Prostate gland (tissue), 2 donors: ENCODE results near the gene CACNA1E.

Experiments used
- CTCF ChIP-seq, 4 experiments: fragments of 200-600 bp in 2 of 4; fragments of 450-650 bp in 2 of 4; sonication (generic) in 2 of 4; IDR thresholded peaks; 1 replicate in 3 of 4; 2 replicates in 1 of 4; pipeline ENCODE4 v1.5.1; 2016 to 2019; ENCODE audit warnings: antibody characterized with exemption in 4 of 4, mild to moderate bottlenecking in 2 of 4, moderate library complexity in 2 of 4
- POLR2A ChIP-seq: fragments of 450-650 bp; IDR thresholded peaks from one replicate; pipeline ENCODE4 v1.6.1; 2016; ENCODE audit warnings: antibody characterized with exemption, mild to moderate bottlenecking

- no peak for TF ChIP-seq POLR2A
- TF ChIP-seq CTCF (IDR thresholded peaks at IDR 0.05): no peak
Observed at GRCh38 chr1:181855380-181855779, 372.1 kb downstream of the CACNA1E start.
